ENCODE data around the gene SPINK6.

SPINK6 gene

DNA sequence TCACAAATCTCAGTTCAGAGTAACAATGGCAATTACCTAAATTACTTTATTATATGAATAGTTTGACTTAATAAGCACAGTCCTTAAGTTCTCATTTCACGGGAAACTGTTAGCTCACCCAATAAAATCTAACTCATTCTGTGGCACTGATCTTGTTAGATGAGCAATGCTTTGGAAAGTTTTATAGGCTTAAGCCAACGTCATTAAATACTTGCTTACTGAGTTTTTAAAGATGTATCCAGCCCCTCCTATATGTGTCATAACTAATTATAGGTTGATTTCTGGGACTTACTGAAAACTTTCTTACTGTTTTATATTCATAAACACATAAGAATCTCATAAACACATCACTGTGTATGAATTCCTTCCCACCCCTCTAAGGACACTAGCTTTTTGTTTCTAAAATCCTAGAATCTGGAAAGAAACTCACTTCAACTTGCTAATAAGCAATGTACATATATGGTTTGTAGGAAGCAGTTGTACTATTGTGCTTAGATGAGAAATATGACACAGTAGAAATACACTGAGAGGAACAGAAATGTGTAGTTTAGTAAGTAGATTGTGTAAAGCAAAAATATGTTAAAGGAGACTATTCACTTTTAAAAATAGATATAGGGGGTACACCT is 21.4 kb downstream of the SPINK6 start:
- H3K4me3 ChIP-seq (ENCODE audit: low read depth, low read length), result no peak overlapping the region
- TF ChIP-seq CTCF (IDR thresholded peaks at IDR 0.05; ENCODE audit: low read depth, low read length), result no peak

DNA sequence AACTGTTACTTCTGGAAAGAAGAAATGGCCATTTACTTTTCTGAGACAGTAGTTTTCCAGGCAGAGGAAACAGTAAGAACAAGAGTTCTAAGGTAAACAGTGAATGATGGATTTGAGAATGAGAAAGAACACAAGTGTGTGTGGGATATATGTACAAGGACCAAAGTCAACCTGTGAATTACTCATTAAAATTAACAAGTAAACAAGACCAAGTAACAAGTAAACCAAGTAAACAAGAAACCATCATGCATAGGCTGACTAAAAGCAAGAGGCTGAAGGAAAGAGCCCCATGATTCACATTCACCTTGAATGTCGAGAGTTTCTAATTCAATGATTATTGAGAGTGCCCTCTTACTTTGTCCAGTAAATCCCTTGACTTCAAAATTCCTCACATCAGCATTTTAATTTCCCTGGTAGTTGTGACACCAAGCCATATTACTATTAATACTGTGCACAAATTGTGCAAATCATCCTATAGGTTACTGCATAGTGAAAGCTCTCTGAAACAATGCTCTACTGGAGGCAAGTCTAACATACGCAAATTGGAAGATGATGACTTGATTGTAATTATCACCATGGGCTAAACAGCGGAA is 25.6 kb downstream of the SPINK6 start:
- no peak for TF ChIP-seq CTCF (IDR thresholded peaks at IDR 0.05; ENCODE audit: low read depth, low read length)

GRCh38 chr5:148229840-148230239 is 27.0 kb downstream of the SPINK6 start:
- H3K4me3 ChIP-seq (ENCODE audit: low read depth, low read length), result no peak overlapping the region
- no peak for TF ChIP-seq CTCF (IDR thresholded peaks at IDR 0.05; ENCODE audit: low read depth, low read length)

More for the DNA sequence above, 25.6 kb downstream of the SPINK6 start:
- H3K4me3 ChIP-seq (ENCODE audit: low read depth, low read length), result no peak overlapping the region

- TF ChIP-seq CTCF (IDR thresholded peaks at IDR 0.05; ENCODE audit: low read depth, low read length), result no peak
- H3K4me3 ChIP-seq (ENCODE audit: low read depth, low read length), result no peak overlapping the region
Observed at GRCh38 chr5:148230240-148230639, 27.4 kb downstream of the SPINK6 start.

DNA sequence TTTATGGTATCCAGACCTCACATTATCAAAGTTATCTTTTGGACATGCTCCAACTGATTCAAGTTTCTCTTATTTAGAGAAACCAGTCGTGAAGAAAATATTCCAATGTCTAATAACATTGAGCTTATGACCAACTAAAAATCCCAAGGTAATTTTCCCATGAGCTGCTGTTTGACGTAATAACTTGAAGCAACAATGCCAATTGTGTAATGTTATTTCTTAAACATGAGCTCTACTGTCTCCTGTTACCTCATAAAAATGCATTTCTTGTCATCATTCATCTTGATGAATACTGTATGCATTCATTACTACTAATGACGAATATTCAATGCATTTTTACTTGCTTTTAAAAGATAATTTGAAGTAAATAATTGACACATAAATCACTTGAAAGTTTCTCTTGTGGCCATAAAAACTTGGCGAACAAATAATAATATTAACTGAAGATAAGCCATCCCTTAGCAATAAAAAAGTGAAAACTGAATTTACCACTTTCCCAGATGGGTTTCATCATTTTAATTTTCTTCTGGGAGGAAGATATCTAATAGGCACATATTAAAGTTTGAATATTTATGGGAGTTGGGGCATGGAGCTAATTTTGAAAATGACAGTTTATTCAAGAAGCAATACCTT is 35.1 kb downstream of the SPINK6 start:
- TF ChIP-seq CTCF (IDR thresholded peaks at IDR 0.05; ENCODE audit: low read depth, low read length), result no peak
- no peak overlapping the region for H3K4me3 ChIP-seq (ENCODE audit: low read depth, low read length)

- no peak for TF ChIP-seq CTCF (IDR thresholded peaks at IDR 0.05; ENCODE audit: low read depth, low read length)
- H3K4me3 ChIP-seq (ENCODE audit: low read depth, low read length), result no peak within 1 kb of the TSS
Observed at GRCh38 chr5:148238418-148238794, 35.6 kb downstream of the SPINK6 start, which contains the start of gene MARCOL. TSS of gene MARCOL (plus strand) at chr5:148238525. CDS start at chr5:148238598, 73 bp downstream.

- no peak overlapping the region for H3K4me3 ChIP-seq (ENCODE audit: low read depth, low read length)
- TF ChIP-seq CTCF (IDR thresholded peaks at IDR 0.05; ENCODE audit: low read depth, low read length), result no peak
Observed at GRCh38 chr5:148248894-148249293, 46.1 kb downstream of the SPINK6 start.
